ENCODE data around the gene C2orf68.
"Not testable (repeated sequence)": the region's sequence is repeated elsewhere in the genome, so short reads cannot be mapped to it uniquely, and the experiment has no call there.

The C2orf68 gene

GRCh38 chr2:85579266-85579935 is 32.5 kb downstream of the C2orf68 start:
- DNase-seq (ENCODE audit: low read depth) = no peak

GRCh38 chr2:85578243-85579180 is 33.4 kb downstream of the C2orf68 start:
- no peak for DNase-seq (ENCODE audit: low read depth)

GRCh38 chr2:85577386-85578242 is 34.3 kb downstream of the C2orf68 start, which contains the start of gene VAMP8:
Gene VAMP8, plus strand, starts transcription at chr2:85577586. Its CDS starts 61 bp downstream, at chr2:85577647.
- DNase-seq (ENCODE audit: low read depth) = peak; percentile 51

GRCh38 chr2:85577063-85577385 is 34.8 kb downstream of the C2orf68 start:
- DNase-seq (ENCODE audit: low read depth) = no peak

GRCh38 chr2:85575739-85576138 is 36.1 kb downstream of the C2orf68 start:
- DNase-seq (ENCODE audit: low read depth) = no peak

GRCh38 chr2:85566265-85566664 is 45.6 kb downstream of the C2orf68 start:
- no peak for DNase-seq (ENCODE audit: low read depth)

DNA sequence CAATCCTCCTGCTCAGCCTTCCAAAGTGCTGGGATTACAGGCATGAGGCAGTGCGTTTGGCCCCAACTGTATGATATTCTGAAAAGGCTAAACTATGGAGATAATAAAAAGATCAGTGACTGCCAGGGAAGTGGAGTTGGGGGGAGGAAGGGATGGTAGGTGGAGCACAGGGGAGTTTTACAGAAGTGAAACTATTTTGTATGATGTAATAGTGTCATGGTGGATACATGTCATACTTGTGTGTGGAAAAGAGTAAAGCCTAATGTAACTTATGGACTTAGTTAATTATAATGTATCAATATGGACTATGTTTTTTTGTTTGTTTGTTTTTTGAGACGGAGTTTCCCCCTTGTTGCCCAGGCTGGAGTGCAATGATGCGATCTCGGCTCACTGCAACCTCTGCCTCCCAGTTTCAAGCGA is 47.7 kb downstream of the C2orf68 start:
- no peak for DNase-seq (ENCODE audit: low read depth)

GRCh38 chr2:85561280-85562212 is 50.3 kb downstream of the C2orf68 start, which contains the start of gene GGCX:
Gene GGCX, minus strand, starts transcription at chr2:85561493. Its CDS starts 65 bp downstream, at chr2:85561428.
- peak; percentile 94 for DNase-seq (ENCODE audit: low read depth)

GRCh38 chr2:85560812-85561279 is 51.0 kb downstream of the C2orf68 start:
- no peak for DNase-seq (ENCODE audit: low read depth)

GRCh38 chr2:85560403-85560726 is 51.5 kb downstream of the C2orf68 start:
- DNase-seq (ENCODE audit: low read depth) = not testable (repeated sequence)

- DNase-seq (ENCODE audit: low read depth) = no peak
Observed at GRCh38 chr2:85558160-85558559, 53.7 kb downstream of the C2orf68 start.

GRCh38 chr2:85557130-85557529 is 54.7 kb downstream of the C2orf68 start:
- no peak for DNase-seq (ENCODE audit: low read depth)
